NCI-H2107 treated with DMSO at 0.1 percent for 48 hours (cell line): Measurements from ENCODE around the gene DLL1.

ENCODE experiments used
- DNase-seq: peaks from one replicate; lab custom pipeline; 2025; ENCODE audit not compliant: unreplicated experiment; lab: John Stamatoyannopoulos, UW

Gene DLL1

DNA sequence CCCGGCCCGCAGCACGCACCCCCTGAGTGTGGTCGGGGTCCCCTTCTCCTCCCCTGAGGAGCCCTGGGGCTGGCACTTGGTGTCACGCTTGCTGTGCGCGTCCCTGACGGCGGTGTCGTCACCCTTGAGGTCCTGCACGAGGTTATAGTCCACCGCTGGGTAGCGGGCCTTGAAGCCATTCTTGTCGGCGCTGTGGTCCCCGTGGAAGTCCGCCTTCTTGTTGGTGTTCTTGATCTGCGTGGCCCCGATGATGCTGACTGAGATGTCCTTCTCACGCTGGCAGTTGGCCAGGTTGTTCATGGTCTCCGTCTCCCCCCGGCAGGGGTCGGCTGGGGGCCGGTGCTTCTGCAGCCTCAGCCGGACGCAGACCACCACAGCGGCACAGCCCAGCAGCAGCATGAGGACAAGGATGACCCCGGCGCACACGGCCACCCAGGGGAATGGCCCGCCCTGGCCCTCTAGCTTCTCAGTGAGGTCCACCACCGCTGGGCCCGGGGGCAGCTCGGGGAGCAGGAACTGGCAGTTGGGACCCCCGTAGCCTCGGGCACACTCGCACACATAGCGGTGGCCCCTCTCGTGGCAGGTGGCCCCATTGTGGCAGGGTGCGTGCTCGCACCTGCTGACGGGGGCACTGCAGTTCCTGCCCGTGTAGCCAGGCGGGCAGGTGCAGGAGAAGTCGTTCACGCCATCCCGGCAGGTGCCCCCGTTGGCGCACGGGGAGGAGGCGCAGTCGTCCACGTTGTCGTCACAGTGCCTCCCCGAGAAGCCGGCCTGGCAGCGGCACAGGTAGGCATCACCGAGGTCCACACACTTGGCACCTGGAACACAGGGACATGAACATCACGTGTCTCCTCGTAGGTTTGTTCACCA, 7.4 kb downstream of the DLL1 start:
- DNase-seq, result no peak

DNA sequence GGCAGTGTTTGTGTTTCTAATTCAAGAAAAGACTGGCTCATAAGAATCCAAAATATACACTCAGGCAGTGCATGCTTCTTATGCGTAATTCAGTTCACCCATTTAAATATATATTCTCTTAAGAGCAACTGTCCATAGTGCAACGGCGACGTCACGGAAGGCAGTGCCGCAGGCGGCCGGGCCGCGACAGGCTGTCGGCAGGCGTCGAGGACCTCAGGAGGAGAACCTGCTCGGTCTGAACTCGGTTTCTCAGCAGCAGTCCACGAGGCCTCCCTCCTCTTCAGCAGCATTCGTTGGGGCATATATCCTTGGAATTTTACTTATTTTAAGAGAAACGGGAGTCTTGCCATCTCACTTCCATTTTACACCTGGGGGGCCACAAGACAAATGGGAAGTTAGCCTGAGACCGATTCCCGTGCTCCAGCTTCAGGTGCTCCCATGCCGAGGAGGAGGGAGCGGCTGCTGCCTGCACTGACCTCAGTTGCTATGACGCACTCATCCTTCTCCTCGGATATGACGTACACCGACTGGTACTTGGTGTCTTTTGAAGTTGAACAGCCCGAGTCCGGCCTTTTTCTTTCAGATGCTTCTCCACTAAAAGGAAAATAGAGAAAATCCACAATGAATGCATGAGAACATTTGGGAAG, 8.2 kb downstream of the DLL1 start:
- no peak for DNase-seq

DNA sequence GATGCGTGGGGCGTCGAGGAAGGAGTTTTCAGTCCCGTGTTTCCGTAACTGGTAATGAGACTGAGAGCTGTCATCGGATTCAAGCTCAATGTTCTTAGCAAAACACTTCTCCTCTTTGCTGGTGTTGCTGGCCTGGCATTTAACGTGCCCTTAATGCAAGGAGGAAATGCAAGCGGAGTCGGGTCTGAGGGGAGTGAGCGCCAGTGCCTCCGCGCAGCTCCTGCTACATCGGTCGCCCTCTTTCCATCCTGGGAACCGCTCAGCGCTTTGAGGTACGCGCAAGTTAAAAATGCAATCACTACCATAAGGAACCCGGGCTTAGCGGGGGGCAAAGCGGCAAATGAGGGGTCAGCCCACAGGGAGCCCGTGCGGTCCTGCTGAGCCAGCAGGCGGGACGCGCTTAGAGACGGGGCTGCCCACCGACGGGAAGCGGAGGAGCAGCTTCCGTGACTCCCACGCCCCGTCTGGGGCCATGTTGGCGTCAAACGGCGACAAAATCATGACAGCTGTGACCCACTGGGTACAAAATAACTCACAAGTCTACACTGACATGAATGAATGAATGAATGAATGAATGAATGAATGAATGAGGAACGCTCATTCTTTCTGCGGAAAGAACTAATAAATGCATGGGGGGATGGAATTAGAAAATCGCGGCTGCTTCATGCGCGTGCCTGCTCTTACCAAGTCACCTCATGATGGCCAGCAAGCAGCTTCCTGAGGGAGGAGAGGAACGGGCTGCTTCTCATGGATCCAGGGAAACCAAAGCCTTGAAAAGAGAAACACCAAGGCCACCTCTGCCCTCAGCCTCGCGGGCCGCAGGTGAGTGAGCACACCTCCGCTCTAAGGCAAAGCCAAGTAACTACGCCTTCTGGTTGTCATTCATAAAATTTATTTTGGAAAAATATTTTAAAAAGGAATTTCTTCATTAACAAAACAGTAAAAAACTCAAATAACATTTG, 9.3 kb downstream of the DLL1 start:
- DNase-seq, result no peak

DNA sequence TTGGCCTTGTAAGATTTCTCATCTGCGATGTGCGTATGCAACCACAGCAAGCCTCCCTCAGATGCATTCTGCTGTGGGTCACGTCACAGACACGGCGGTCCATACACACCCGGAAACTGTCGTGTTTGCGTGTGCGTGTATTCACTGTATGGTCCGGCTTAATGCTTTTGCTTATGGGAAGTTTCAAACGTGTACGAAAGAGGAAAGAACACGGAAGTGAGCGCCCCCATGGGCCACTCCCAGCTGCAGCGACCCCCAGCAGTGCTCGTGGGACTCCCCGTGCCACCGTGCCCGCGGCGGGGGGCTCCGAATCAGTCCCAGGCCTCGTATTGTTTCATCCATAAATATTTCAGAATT, 10.2 kb downstream of the DLL1 start:
- no peak for DNase-seq

DNA sequence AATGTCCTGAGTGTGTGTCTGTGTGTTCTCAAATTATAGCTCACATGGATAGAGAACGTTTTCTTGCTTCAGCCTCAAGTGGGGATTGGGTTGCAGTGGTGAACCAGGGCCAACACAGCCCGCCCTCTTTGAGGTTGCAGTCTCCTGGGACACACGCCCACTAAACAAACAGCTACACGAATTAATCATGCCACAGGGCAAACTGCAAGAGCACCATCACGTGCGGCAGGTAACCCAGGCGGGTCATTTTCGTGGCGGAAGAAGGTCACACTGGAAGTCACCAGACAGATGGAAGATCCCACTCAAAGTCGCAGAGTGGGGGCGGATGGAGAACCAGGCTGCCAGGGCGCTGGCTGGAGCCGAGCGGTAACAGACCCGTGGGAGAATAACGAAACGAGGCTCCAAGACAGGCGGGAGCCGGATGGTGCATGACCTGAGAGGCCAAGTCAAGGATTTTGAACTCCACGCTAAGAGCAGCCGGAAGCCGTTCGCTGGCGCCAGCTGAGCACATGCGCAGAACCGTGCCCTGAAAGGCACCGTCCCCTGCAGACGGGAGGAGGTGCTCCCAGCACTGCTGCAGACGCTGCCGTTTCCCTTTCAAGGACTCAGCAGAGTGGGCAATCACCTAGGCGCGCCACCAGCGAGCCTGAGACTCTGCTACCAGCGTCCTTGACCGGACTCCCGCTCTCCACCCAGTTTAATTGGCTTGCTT, 10.7 kb downstream of the DLL1 start:
- DNase-seq, result peak; percentile 93

DNA sequence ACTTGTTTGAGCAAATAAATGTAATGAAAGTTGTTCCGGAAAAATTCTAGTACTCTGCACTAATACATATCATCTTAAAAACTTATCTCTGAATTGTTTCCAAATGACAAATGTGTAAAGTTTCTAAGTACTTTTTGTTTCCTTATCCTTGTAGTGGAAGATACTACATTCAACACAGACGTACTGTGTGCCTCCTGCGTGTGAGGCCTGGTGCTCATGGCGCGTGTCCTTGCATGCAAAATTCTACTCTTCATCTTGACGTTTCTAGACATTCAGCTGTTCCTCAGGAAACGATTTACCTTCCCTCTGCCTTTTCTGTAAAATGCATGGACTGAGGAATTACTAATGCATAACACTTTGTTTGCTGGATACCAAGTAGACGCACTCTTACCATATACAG, 11.5 kb downstream of the DLL1 start:
- no peak for DNase-seq

DNA sequence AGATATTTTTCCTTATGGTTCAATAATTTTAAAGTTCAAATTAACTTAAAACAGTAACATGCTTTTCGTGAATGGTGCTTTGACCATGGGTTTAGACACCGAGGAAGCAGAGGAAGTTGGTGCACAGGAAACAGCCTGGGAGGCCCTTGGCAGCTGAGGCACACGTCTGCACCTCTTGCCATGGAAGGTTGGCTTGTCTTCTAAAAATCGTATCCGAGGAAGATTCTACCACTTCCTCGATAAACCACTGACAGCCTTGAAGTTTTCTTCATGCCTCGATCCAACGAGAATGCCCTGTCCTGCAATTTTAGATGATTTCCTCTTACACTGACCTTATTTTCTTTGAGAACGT, 12.2 kb downstream of the DLL1 start:
- DNase-seq, result no peak

DNA sequence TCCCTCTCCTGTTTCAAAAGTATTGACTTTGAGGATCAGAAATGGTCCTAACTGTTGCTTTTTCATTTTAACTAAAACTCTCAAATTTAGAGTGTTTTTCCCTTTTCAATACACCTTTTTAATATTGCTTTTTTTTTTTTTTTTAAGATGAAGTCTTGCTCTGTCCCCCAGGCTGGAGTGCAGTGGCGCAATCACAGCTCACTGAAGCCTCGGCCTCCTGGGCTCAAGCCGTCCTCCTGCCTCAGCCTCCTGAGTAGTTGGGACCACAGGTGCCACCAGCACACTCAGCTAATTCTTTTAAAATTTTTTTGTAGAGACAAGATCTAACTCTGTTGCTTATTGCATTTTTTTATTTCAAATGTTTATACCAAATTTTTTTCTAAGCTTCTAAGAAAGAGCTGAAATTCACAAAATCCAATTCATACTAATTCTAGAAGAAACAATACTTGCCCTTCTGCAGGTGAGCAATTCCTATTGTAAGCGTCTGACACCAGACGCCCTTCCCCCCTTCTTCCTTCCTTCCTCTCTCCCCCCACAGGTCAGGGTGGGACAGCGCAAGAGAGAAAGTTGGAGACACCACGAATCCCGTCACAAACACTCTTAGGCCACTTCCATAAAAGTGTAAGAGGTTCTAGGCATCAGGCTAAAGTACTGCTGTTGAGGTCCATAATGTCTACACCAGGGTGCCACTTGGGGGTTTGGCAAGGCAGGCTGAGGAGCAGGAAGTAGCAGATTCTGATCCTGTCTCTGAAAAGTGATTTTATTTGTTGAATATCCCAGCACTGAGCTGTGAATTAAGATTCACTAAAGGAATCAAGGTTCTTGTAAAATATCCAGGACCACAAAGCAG, 12.8 kb downstream of the DLL1 start:
- no peak for DNase-seq

DNA sequence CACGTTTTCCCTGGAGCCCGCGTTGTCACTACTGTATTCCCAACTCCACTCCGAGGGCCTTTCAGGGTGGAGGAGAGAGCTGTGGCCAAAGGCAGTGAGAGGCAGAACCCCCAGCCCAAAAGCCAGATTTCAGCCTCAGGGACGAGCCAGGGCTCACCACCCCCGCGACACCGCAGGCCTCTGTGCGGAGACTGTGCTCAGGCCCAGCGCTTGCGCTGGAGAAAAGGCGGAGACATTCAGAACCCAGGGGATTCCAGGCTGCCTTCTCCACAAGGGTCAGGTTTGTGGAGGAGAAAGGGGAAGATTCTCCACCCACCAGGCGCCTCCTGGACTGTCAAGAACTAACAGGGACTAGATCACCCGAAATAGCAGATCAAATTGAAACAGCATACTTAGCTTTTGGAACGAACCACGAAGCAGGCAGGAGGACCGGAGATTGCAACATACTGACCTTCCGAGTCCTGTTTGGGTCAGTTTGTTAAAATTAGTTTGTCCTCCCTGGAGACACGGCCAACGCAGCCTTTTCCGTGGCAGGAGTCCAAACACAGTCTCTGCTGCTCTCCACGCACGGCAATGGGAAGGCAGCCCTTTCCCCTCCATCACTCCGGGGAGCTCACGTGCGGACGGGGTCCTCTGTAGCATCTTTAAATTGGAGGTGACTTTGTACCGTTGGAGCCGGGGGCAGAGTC, 14.4 kb downstream of the DLL1 start:
- DNase-seq, result no peak

DNA sequence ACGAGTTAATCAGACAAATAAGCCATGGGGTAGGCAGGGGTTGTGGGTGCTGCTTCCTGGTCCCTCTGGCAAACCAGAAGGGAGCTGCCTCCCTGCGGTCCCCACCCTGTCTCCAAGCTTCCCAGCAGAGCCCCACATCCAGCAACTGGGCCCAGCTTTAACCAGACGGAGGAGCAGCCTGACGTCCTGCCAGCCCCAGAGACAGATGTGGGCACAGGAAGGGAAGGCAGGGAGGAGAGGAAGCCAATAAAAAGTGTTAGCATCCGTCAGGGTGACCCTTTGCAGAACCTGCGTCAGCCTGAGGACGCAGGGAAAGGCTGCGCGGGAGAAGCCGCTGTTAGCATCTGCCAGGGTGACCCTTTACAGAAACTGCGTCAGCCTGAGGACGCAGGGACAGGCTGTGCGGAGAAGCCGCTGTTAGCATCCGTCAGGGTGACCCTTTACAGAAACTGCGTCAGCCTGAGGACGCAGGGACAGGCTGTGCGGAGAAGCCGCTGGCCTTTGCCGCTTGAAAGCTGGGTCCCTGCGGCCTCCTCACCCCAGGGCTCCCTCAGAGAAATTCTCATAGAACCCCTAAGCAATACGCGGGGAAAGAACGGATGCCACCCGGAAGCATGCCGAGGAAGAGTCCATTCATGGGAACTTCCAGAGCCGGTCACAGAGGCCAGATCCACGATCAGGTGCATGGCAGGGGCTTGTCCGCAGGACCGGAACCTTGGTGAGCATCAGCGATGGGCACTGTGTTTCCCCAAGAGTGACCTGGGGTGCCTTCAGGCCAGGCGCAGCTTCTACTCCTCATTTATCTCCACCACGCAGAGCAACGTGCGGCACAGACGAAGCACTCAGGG, 15.9 kb downstream of the DLL1 start:
- DNase-seq, result no peak

DNA sequence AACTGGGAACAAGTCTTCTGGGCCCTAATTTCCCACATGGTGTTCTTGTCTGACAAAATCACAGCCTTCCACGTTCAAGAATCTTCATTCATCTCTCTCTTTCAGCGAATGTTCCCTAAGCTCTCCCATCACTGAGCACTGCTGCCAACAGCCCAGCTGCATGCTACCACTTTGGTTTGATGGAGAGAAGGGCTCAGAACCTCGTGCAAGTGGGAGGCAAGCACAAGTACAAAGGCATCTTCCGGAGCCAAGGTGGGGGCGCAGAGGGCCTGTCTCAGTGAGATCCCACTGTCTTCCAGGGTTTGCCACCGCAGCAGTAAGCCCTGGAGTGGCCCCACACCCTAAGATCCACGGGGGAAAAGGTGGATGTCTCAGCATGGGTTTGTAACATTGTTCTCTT, 17.2 kb downstream of the DLL1 start:
- DNase-seq, result no peak

DNA sequence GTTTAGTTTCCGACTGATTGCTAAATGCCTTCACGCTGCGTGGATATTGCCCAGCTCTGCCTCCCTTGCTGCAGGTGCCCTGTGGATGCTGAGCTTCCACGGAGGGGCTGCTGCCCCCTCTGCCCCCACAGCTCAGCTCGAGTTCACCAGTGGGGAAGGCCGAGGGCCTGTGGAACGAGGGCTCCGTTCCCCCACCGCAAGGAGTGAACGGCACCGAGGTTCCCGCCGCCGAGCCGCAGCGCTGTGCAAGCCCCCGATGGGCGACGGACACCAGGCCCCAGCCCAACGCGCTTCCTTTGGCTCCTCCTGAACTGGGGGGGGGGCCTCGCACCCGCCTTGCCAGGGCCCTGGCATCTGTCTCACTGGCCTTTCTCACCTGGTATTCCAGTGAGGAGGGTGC, 17.7 kb downstream of the DLL1 start:
- no peak for DNase-seq

DNA sequence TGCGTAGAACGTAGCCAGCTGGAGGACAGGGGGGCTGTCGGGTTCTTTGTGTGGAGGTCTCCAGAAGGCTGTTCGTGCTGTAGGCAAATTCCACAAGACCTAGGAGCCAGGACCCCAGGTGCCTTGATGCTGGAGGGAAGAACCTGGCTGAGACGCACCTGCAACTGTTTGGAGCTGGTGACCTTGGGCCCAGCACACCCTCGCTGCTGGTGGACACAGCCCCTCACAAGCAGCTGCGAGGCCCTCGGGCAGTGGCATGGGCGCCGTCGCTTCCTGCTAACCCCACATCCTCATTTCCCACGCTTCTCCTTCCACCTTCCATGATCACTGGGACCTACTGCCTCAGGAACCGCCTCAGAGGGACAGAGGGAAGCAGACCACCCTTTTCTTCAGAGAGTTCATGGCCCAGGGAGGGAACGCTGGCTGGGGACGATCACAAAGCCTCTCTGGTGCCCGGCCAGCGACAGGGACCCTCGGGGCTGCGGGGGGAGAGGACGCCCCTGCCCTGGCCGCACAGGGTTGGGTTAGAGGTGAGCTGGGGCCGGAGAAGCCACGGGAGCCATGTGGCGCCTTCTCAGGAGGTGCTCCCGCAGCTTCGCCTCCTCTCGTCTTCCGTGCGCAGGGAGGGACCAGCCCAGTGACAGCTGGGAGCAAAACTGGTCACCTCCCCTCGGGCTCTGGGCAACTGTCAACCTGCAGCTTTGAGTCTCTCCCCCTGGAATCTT, 18.4 kb downstream of the DLL1 start:
- no peak for DNase-seq

DNA sequence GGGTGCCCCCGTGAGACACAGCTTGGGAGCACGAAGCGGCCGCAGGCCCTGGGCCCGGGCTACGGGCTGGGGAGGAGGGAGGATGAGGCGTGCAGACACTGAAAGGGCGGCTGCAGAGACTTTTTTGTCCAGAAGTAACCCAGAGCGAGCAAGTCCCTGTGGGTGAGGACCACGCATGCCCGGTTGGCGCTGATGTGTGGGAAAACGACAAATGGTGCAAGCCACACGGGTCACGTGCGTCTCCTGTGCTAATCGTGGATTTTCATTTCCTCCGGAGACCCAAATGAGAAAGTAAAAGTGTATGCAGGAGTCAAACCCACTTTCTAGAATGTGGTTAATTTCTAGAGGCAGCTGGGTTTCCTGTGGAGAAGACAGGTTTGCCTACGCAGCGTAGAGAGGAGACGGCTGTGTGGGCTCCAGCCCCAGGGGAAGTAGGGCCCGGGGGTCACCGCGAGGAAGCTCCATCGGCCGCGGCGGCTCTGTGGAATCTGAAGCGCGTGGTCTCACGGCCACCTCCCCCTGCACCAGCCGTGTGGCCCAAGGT, 19.0 kb downstream of the DLL1 start:
- no peak for DNase-seq

DNA sequence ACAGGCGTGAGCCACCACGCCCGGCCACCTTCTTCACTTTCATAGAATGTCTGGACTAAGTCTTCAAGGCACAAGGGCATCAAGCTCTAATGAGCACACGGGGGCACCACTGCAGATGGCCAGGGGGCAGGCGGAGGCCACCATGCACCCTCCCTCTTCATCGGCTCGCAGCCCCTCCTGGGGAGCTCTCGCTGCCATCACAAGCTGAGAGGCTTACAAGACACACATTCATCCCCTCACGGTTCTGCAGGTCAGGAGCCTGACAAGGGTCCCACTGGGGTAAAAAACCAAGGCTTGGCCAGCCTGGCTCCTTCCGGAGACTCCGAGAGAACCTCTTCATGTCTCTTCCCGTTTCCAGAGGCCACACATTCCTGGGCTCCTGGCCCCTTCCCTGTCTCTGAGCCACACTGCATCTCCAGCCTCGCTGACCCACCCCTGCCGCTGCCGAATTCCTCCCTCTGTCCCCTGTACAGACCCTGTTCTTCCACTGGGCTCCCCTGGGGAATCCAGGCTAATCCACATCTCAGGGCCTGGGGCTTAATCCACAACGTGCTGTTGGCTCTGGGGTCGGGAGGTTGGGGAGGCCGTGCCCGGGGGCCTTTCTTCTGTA, 19.8 kb downstream of the DLL1 start:
- no peak for DNase-seq

DNA sequence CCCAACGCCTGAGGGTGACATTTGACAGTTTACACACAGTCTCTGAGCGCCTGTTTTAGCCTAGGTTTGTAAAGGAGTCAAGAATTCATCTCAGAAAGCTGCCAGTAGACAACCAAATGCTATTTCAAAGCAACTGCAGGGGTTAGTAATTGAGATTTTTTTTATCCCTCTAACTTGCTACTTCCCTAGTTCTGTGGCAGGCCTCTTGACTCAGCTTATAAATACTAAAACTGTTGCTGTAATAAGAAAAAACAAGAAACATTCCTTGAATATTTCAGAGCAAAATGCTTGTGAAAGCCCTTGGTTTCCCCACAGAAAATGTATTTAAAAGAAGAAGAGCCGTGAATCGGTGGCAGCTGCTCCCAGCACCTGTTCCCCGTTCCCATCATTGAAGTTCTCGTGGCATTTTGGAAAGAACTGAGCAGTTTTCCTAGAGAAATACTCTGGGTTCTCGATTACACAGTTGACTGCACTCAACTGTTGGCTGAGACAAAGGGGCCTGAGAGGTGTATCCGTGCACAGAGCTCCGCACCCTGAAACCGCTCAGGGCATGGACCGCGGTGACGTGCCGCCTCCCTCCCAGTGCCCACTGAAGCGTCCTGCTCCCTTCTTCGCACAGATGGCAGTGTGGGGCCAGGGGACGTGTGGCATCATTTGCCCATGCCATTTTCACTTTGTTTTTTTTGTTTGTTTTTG, 20.9 kb downstream of the DLL1 start:
- DNase-seq, result no peak
